BLaER1 treated with 17β-estradiol and CSF1 and Interleukin-3, amounts not matched to agents 10 nM and 100 nM (cell line): ENCODE results near the gene PRKCE.
A peak's percentile ranks its signal among the peaks of the same experiment; 100 is the strongest.

ENCODE experiments used
- H3K27ac ChIP-seq, 11 experiments: shearing (Covaris generic); formaldehyde crosslinking; 2 replicates each; pipeline ENCODE4 v1.8.1; 2022
- H3K27me3 ChIP-seq, 11 experiments: shearing (Covaris generic); formaldehyde crosslinking; 2 replicates each; pipeline ENCODE4 v1.8.1; 2022
- H3K36me3 ChIP-seq, 11 experiments: shearing (Covaris generic); formaldehyde crosslinking; 2 replicates each; pipeline ENCODE4 v1.8.1; 2022
- H3K4me1 ChIP-seq, 10 experiments: shearing (Covaris generic); formaldehyde crosslinking; 2 replicates each; pipeline ENCODE4 v1.8.1; 2022
- H3K4me2 ChIP-seq, 11 experiments: shearing (Covaris generic); formaldehyde crosslinking; 2 replicates each; pipeline ENCODE4 v1.8.1; 2022
- H3K4me3 ChIP-seq, 10 experiments: shearing (Covaris generic); formaldehyde crosslinking; 2 replicates each; pipeline ENCODE4 v1.8.1; 2022
- H3K9ac ChIP-seq, 11 experiments: shearing (Covaris generic); formaldehyde crosslinking; 2 replicates each; pipeline ENCODE4 v1.8.1; 2022
- H3K9me3 ChIP-seq, 11 experiments: shearing (Covaris generic); formaldehyde crosslinking; replicated peaks in 1 of 11; 2 replicates each; pipeline ENCODE4 v1.8.1; 2022
- H4K20me1 ChIP-seq, 11 experiments: shearing (Covaris generic); formaldehyde crosslinking; 2 replicates each; pipeline ENCODE4 v1.8.1; 2022
- Cebpa-rat ChIP-seq, 11 experiments: shearing (Covaris generic); IDR thresholded peaks; 2 replicates each; pipeline ENCODE4 v1.8.1; 2022

Gene PRKCE

DNA sequence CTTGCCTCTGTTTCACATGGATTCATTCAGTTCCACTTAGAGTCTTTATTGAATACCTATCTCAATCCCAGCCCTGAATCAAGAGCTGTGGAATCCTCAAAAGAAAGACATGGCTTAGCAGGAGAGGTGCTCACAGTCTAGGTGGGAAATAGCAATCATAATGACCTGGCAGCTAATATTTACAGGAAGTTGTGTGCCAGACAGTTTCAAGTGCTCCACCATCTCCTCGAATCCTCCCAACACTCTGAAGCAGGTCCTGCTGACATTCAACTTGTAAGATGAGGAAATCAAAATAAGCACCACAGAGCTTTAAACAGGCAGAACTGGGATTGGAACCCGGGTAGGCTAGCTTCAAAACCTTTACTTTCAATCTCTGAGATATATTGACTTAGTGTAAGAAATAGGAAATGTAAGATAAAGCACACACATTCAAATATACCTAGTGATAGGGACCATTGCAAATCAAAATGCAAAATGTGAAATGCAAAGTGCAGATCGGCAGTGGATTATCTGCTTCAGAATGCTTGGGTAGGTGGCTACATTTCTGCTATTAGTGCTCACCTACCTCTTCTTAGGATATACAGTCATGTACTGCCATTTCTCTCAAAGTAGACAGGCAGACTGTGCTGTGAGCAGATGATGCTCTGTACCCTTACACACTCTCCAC, 182.0 kb downstream of the PRKCE start:
- Histone ChIP-seq H3K9ac (no peak overlapping the region), H3K27me3 (no peaks in the 10 kb centered on the region), H4K20me1 (peaks cover 3 to 50% (median 19%) of the 10 kb centered on the region in 11 experiments; a peak in 17 of 22 replicates), H3K36me3 (peaks cover 3 to 39% (median 21%) of the 10 kb centered on the region in 11 experiments; a peak in 16 of 22 replicates), H3K27ac (peak overlapping the region in 5 of 11 experiments; percentile 7 to 45 (median 8); a peak in 6 of 22 replicates), H3K4me1 (peaks cover 35 to 66% (median 56%) of the 10 kb centered on the region in 10 experiments), H3K4me2 (peak overlapping the region; percentile 14 to 94 (median 54); a peak in 19 of 22 replicates), H3K9me3 (peaks cover 23 to 38% (median 33%) of the 10 kb centered on the region in 11 experiments), H3K4me3 (no peak overlapping the region)
- no peak for TF ChIP-seq Cebpa-rat (IDR thresholded peaks at IDR 0.05)

DNA sequence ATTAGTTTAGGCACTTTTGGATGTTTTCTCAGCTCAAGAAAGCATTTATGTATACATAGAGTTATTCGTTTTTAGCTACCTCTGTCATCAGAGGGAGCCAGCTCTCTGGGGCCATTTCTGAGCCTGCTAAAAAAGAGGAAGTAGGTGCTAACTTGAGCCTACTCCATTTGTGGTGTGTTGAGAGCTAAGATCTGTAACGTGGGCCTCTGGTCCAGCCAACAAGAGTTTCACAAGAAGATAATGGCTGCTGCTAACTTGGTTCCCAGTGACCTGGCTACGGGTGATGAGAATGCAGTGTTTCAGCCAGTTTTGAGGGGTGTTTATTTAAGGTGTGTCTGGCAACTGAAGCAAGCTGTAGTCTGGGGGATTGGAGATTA, 182.5 kb downstream of the PRKCE start:
- H3K4me3 ChIP-seq, result no peak overlapping the region
- H4K20me1 ChIP-seq, result peaks cover 3 to 54% (median 19%) of the 10 kb centered on the region in 11 experiments; a peak in 17 of 22 replicates
- peaks cover 3 to 38% (median 21%) of the 10 kb centered on the region in 11 experiments; a peak in 16 of 22 replicates for H3K36me3 ChIP-seq
- peaks cover 35 to 72% (median 61%) of the 10 kb centered on the region in 10 experiments for H3K4me1 ChIP-seq
- peak overlapping the region in 8 of 11 experiments; percentile 2 to 45 (median 11); a peak in 9 of 22 replicates for H3K27ac ChIP-seq
- H3K9me3 ChIP-seq, result peaks cover 23 to 35% (median 31%) of the 10 kb centered on the region in 11 experiments
- H3K9ac ChIP-seq, result no peak overlapping the region
- no peaks in the 10 kb centered on the region for H3K27me3 ChIP-seq
- no peak for TF ChIP-seq Cebpa-rat (IDR thresholded peaks at IDR 0.05)
- peak overlapping the region; percentile 14 to 94 (median 54); a peak in 21 of 22 replicates for H3K4me2 ChIP-seq

DNA sequence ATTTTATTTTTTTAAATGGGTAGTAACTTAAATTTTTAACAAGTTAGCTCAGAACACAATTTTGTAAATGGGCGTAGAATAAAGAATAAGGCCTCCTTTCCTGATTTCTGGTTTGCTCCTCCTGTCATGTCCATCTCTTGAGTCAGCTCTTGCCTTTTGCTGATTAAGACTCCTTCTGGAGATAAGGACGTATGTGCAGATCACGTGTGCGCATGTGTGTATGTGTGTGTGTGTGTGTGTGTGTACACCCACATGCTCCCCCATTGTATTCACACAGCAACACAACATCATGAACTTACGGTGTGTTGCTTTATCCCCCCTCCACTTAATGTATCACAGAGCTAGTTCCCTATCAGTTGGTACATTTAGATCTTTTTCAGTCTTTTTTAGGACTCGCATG, 182.9 kb downstream of the PRKCE start:
- H3K27me3 ChIP-seq, result no peaks in the 10 kb centered on the region
- H3K4me2 ChIP-seq, result peak overlapping the region; percentile 14 to 94 (median 54); a peak in 20 of 22 replicates
- no peak for TF ChIP-seq Cebpa-rat (IDR thresholded peaks at IDR 0.05)
- H3K27ac ChIP-seq, result peak overlapping the region in 8 of 11 experiments; percentile 2 to 45 (median 11); a peak in 9 of 22 replicates
- H3K9me3 ChIP-seq, result peaks cover 21 to 31% (median 27%) of the 10 kb centered on the region in 11 experiments
- H4K20me1 ChIP-seq, result peaks cover 3 to 57% (median 19%) of the 10 kb centered on the region in 11 experiments; a peak in 17 of 22 replicates
- H3K4me3 ChIP-seq, result no peak overlapping the region
- H3K36me3 ChIP-seq, result peaks cover 3 to 34% (median 20%) of the 10 kb centered on the region in 11 experiments; a peak in 16 of 22 replicates
- H3K9ac ChIP-seq, result no peak overlapping the region
- H3K4me1 ChIP-seq, result peaks cover 39 to 76% (median 66%) of the 10 kb centered on the region in 10 experiments

DNA sequence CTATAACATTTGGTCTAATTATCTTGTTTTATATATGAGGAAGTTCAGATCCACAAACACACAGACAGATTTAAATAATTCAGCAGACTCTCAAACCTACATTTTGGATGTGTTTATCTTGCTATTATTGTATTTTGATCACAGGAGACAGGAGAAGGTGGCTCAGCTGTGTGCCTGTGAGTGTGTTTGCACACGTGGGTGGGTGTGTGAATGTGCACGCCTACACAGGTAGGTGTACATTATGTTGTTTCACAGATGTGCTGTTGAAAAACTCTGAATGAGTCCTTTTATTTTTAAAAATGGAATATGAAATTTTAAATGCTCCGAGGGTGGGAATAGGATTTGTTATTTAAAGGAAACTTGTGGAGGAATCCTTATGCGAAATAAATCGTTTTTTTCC, 183.4 kb downstream of the PRKCE start:
- peaks cover 44 to 81% (median 70%) of the 10 kb centered on the region in 10 experiments for H3K4me1 ChIP-seq
- peaks cover 3 to 62% (median 19%) of the 10 kb centered on the region in 11 experiments; a peak in 17 of 22 replicates for H4K20me1 ChIP-seq
- H3K9me3 ChIP-seq, result peaks cover 16 to 26% (median 22%) of the 10 kb centered on the region in 11 experiments
- peak overlapping the region in 8 of 11 experiments; percentile 49 to 94 (median 84); a peak in 13 of 22 replicates for H3K4me2 ChIP-seq
- no peaks in the 10 kb centered on the region for H3K27me3 ChIP-seq
- TF ChIP-seq Cebpa-rat (IDR thresholded peaks at IDR 0.05), result no peak
- H3K4me3 ChIP-seq, result no peak overlapping the region
- H3K27ac ChIP-seq, result no peak overlapping the region
- no peak overlapping the region for H3K9ac ChIP-seq
- H3K36me3 ChIP-seq, result peaks cover 3 to 31% (median 17%) of the 10 kb centered on the region in 11 experiments; a peak in 16 of 22 replicates

DNA sequence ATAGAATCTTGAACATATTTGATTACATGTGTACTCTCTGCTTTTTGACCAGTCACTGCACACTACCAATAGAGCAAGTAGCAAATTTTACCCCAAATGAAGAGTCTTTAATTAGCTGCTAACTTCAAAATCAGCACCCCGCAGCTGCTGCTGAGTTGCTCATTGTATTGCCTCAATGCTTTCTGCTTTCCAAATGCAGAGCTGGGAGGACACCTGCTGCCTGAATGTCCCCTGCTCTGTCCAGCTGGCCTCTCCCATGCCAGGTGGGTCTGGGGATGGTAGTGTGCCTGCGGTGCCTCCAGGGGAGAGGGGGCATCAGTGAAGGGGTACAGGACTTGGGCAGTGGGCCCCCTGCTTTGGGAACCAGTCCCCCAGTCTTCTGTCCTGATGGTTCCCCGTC, 184.8 kb downstream of the PRKCE start:
- Histone ChIP-seq H3K4me3 (peak overlapping the region in 2 of 10 experiments; percentile 8 to 29; a peak in 1 of 20 replicates), H3K4me2 (peak overlapping the region; percentile 61 to 94 (median 83)), H3K36me3 (peaks cover 0 to 16% (median 7%) of the 10 kb centered on the region in 11 experiments; a peak in 11 of 22 replicates), H3K27ac (peak overlapping the region in 6 of 11 experiments; percentile 3 to 49 (median 41); a peak in 9 of 22 replicates), H3K4me1 (peaks cover 58 to 92% (median 85%) of the 10 kb centered on the region in 10 experiments), H4K20me1 (peaks cover 3 to 74% (median 19%) of the 10 kb centered on the region in 11 experiments; a peak in 17 of 22 replicates), H3K9ac (peak overlapping the region in 5 of 11 experiments; percentile 0 to 55 (median 45); a peak in 7 of 22 replicates), H3K27me3 (no peaks in the 10 kb centered on the region), H3K9me3 (peaks cover 2 to 12% (median 8%) of the 10 kb centered on the region in 11 experiments)
- no peak for TF ChIP-seq Cebpa-rat (IDR thresholded peaks at IDR 0.05)

DNA sequence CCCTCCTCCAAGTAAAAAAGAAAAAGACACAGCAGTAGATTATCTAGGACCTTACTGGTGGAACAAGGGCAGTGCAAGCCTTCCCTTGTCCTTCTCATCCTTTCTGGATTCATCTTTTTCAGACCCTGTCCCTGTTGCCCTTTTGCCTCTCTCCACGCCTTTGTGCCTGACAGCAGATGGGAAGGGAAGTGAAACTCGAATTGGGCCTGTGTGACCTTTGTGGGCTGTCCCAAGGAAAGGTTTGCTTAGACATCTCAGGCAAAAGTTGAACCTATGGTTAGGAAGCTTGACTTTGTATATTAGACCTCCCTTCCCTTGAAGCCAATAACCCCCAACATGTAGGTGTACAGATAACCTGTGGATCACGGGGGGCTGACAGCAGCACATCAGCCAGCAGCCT, 185.3 kb downstream of the PRKCE start:
- Histone ChIP-seq H3K9ac (peak overlapping the region in 5 of 11 experiments; percentile 0 to 55 (median 45); a peak in 7 of 22 replicates), H3K27me3 (no peaks in the 10 kb centered on the region), H3K4me1 (peaks cover 63 to 94% (median 89%) of the 10 kb centered on the region in 10 experiments), H3K4me3 (peak overlapping the region in 1 of 10 experiments; percentile 29; a peak in 1 of 20 replicates), H3K9me3 (peaks cover 0 to 9% (median 5%) of the 10 kb centered on the region in 11 experiments; a peak in 6 of 22 replicates), H4K20me1 (peaks cover 3 to 78% (median 19%) of the 10 kb centered on the region in 11 experiments; a peak in 17 of 22 replicates), H3K27ac (peak overlapping the region in 7 of 11 experiments; percentile 3 to 49 (median 41); a peak in 10 of 22 replicates), H3K4me2 (peak overlapping the region; percentile 61 to 94 (median 83)), H3K36me3 (peaks cover 0 to 13% (median 4%) of the 10 kb centered on the region in 11 experiments; a peak in 7 of 22 replicates)
- TF ChIP-seq Cebpa-rat (IDR thresholded peaks at IDR 0.05), result no peak

DNA sequence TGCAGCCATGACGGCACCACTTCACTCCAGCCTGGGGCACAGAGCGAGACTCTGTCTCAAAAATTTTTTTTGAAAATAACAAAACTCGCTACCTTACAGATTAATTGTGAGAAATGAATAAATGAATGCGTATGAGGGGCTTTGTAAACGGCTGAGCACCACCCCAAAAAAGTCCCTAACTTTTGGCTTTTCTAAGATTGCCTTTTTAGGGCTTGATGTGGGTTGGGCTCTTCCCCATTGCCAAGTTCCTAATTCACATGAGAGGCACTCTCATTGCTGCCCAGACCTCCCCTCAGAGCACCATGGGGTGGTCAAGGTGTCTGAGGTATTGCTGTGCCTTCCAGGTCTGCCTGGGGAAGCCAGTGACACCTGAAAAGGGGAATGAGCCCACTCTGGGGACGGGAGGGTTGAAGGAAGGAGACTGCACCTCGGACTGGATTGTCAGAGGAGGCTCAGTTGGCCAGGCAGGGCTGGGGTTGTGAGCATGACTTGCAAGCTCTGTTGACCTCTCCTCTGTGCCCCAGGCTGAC, 186.4 kb downstream of the PRKCE start:
- Histone ChIP-seq H3K4me2 (peak overlapping the region; percentile 61 to 94 (median 83); a peak in 20 of 22 replicates), H3K9ac (no peak overlapping the region), H3K27ac (peak overlapping the region in 6 of 11 experiments; percentile 8 to 41 (median 38); a peak in 9 of 22 replicates), H3K9me3 (no peaks in the 10 kb centered on the region), H3K4me3 (no peak overlapping the region), H3K27me3 (no peaks in the 10 kb centered on the region), H4K20me1 (peaks cover 3 to 90% (median 25%) of the 10 kb centered on the region in 11 experiments; a peak in 17 of 22 replicates), H3K4me1 (peaks cover 74 to 100% (median 100%) of the 10 kb centered on the region in 10 experiments), H3K36me3 (peaks cover 0 to 3% (median 0%) of the 10 kb centered on the region in 11 experiments; a peak in 3 of 22 replicates)
- no peak for TF ChIP-seq Cebpa-rat (IDR thresholded peaks at IDR 0.05)

DNA sequence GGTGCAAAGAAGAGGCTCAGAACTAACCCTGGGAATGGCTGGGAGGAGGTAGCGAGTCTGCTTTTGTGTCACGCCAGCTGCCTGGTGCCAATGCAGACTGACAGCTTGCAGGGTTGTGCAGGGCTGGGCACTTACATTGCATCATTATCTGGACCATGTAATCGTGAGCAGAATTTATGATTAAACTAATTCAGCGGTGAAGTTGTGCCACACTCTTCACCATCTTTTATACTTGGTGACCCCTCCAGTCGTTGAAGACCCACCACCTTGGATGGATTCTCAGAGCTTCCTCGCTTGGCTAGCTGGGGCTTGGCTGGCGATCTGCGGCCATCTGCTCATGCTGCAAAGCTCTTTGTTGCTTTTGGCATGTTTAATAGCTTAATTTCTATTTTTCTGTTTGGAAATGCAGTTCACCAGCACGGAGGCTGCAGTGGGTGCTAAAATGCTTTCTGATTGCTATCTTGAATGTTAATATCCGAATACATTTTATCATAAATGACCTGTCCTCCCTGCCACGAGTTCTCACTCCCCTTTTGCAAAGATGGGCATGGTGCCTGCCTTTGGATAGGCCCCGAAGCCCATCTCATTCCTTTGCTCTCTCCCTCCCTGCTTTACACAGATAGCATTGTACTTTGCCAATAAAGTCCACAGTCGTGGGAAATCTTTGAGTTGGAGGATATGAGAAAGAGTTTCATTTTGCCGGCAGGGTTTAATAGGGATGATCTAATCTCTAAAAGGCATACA, 188.2 kb downstream of the PRKCE start:
- H3K36me3 ChIP-seq, result peaks cover 0 to 11% (median 0%) of the 10 kb centered on the region in 11 experiments; a peak in 7 of 22 replicates
- H3K4me1 ChIP-seq, result peaks cover 79 to 100% (median 100%) of the 10 kb centered on the region in 10 experiments
- H3K9ac ChIP-seq, result peak overlapping the region in 8 of 11 experiments; percentile 14 to 73 (median 57); a peak in 12 of 22 replicates
- H3K4me3 ChIP-seq, result peak overlapping the region in 4 of 10 experiments; percentile 7 to 40 (median 23); a peak in 5 of 20 replicates
- H3K27ac ChIP-seq, result peak overlapping the region in 8 of 11 experiments; percentile 55 to 86 (median 80); a peak in 15 of 22 replicates
- TF ChIP-seq Cebpa-rat (IDR thresholded peaks at IDR 0.05), result no peak
- no peaks in the 10 kb centered on the region for H3K9me3 ChIP-seq
- no peaks in the 10 kb centered on the region for H3K27me3 ChIP-seq
- H3K4me2 ChIP-seq, result peak overlapping the region; percentile 25 to 94 (median 85)
- H4K20me1 ChIP-seq, result peaks cover 3 to 83% (median 25%) of the 10 kb centered on the region in 11 experiments; a peak in 17 of 22 replicates
